Activated CD4-positive, alpha-beta T cell treated with anti-CD3 and anti-CD28 coated beads, Interleukin-2, amount 10 ng/mL, durations not matched to agents 7 days and 5 days (primary cell): ENCODE data around the gene MYLK2. TPM values are rescaled to one million over a fixed set of nuclear protein-coding genes. Genes with fewer than 3 reads are reported as not detected.
"Not testable (repeated sequence)": the region's sequence is repeated elsewhere in the genome, so short reads cannot be mapped to it uniquely, and the experiment has no call there.

Experiments used
- CTCF ChIA-PET: fragments of 350-600 bp; sonication (Branson Sonifier 250); formaldehyde crosslinking; loops from one replicate; lab custom pipeline; 2021; ENCODE audit warnings: antibody characterized with exemption; lab: Charles Lee
- POLR2A ChIA-PET: fragments of 350-600 bp; sonication (Branson Sonifier 250); formaldehyde crosslinking; loops from one replicate; lab custom pipeline; 2021; ENCODE audit warnings: antibody characterized with exemption; lab: Charles Lee
- DNase-seq: peaks from one replicate; pipeline ENCODE4 v3.0.0-alpha.2; 2020
- H3K27ac Mint-ChIP-seq: one replicate; pipeline ENCODE4 v1.8.0; 2021; ENCODE audit warnings: mild to moderate bottlenecking, moderate library complexity, mixed read lengths
- H3K27me3 Mint-ChIP-seq: one replicate; pipeline ENCODE4 v1.8.0; 2021; ENCODE audit warnings: mixed read lengths
- H3K36me3 Mint-ChIP-seq: one replicate; pipeline ENCODE4 v1.8.0; 2021; ENCODE audit warnings: low read depth, mixed read lengths
- H3K4me1 Mint-ChIP-seq: one replicate; pipeline ENCODE4 v1.8.0; 2021; ENCODE audit warnings: mixed read lengths
- H3K4me3 Mint-ChIP-seq: one replicate; pipeline ENCODE4 v1.8.0; 2021; ENCODE audit warnings: mild to moderate bottlenecking, moderate library complexity, mixed read lengths
- H3K9me3 Mint-ChIP-seq: one replicate; pipeline ENCODE4 v1.8.0; 2021; ENCODE audit warnings: mixed read lengths
- total RNA-seq, 2 experiments: library from RNA; stranded (reverse); gene quantifications; one replicate each; pipeline ENCODE4 v1.2.3, GENCODE V29; 2021

The MYLK2 gene
- total RNA-seq, 2 experiments from 2014 or later, result 0.52 to 0.87 TPM

DNA sequence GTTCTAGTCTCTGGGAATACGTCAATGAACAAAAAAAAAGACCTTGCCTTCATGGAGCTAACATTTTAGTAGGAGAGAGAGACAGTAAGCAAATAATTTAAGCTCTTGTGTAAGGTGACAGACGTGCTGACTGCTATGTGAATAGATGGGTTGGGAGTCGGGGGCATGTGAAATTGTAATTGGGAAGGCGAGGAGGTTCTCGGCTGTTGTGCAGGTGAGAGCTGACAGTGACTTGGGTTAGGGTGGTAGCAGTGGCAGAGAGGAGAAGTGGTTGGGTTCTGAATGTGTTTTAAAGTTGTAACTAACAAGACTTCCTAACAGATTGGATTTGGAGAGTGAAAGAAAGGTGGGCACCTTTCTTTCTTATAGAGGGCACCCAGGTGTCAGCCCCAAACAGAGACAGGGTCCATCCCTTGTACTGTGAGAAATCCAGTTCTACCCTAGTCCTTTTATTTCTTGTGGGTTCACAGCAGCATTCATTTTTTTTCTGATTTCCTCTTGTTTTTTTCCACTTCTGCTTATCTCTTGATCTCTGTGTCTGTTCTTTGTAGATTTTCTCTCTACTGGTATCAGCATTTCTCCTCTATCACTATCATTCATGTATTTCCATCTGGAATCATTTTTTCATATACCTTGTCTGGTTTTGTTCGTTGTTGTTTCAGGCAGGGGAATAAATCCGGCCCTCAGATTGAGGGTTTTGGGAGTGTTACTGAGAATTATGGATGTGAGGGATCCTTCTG, 15.4 kb upstream of the MYLK2 start:
- CTCF ChIA-PET, result interaction anchor here (0.7 to 1.4 kb wide), 2 partner anchors 13 to 18 kb away, joined by 3 read pairs; no protein-coding TSS in a partner anchor
- peaks cover 62% of the 10 kb centered on the region for H3K36me3 Mint-ChIP-seq
- H3K27me3 Mint-ChIP-seq, result no peaks in the 10 kb centered on the region
- POLR2A ChIA-PET, result no interaction called here
- H3K27ac Mint-ChIP-seq, result peak overlapping the region; percentile 26
- no peak for DNase-seq
- H3K9me3 Mint-ChIP-seq, result no peaks in the 10 kb centered on the region
- H3K4me3 Mint-ChIP-seq, result no peak overlapping the region
- peaks cover 14% of the 10 kb centered on the region for H3K4me1 Mint-ChIP-seq

DNA sequence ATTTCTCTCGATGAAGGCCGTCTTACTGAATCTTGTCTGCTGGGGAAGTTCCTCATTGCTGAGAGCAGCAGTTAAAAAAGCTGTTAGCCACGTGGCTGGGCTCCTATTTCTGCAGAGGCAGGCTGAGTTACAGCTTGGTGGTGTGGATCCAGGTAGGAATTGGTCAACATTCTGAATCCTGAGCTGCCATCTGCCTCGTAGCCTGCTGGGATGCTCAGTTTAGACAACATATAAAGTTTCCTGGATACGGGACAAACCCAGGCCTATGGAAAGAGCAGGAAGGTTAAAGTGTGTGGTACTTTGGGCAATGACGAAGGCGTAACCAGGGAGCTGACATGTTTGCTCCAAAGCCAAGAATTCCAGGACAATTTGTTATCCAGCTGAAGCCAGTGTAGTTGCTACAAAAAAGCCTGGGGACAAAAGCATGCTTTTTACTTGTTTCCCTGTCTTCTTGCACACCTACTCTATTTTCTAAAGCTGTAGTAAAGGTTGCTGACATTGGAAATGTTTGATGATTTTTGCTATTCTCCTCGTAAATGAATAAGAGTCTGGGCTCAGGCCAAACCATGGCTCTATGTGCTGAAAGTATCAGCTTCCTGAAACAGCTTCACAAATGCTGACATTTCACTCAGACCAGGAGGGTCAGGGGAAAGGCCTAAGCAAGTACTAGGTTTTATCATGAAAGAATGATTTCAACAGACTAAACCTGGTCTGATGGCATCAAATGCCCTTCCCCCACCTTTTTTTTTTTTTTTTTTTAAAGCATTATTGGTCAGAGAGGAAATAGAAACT, 12.4 kb upstream of the MYLK2 start:
- Mint-ChIP-seq H3K9me3 (no peaks in the 10 kb centered on the region), H3K4me3 (no peak overlapping the region), H3K27ac (no peak overlapping the region), H3K27me3 (no peaks in the 10 kb centered on the region), H3K36me3 (peaks cover 41% of the 10 kb centered on the region), H3K4me1 (peaks cover 14% of the 10 kb centered on the region)
- no peak for DNase-seq
- POLR2A ChIA-PET, result no interaction called here
- CTCF ChIA-PET, result interaction anchor here (0.8 to 1.0 kb wide), 2 partner anchors 12 to 30 kb away, joined by 3 read pairs; no protein-coding TSS in a partner anchor

DNA sequence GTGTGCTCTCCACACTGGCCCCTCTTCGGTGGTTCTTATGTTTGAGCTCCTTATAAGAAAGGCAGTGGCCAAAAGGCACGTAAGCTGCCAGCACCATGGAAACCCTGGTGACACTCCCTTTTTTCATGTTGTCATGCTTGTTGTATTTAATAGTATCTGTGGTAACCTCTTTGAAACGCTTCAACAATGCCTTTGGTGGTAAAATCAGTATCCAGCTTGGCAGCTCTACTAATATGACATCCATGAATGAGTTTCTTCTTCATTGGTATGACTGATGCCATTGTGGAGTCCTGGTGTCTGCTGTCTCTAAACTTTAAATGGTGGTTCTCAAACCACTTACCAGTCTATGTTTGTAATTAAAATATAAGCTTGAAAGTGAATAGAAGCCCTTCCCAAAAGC, 10.7 kb upstream of the MYLK2 start:
- CTCF ChIA-PET, result interaction anchor here (0.9 to 1.4 kb wide), 5 partner anchors 12 to 43 kb away, joined by 3 to 5 read pairs (median 3); no protein-coding TSS in a partner anchor

DNA sequence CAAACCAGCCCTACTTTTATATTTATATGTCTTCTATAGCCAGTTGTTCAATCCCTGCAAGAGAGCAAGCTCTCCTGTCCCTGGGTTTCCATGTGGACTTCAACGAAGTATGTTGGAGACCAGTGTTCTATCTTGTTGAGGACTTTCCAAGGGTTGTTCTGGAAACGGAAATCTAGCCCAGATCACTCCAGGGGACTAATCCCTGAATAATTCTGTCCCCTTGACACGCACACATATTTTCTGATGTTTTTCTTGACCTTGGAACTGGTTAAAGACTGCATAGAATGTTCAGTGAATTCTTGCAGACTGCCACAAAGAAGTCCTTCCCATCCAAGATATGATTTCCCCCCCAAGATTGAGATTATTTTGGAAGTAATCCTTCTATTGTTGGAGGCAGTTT, 9.5 kb upstream of the MYLK2 start:
- Mint-ChIP-seq H3K9me3 (no peaks in the 10 kb centered on the region), H3K4me3 (no peak overlapping the region), H3K27ac (no peak overlapping the region), H3K36me3 (peaks cover 20% of the 10 kb centered on the region), H3K4me1 (peaks cover 2% of the 10 kb centered on the region), H3K27me3 (no peaks in the 10 kb centered on the region)
- no peak for DNase-seq
- ChIA-PET POLR2A (no interaction called here), CTCF (interaction anchor here (0.9 to 1.1 kb wide), 2 partner anchors 42 to 57 kb away, joined by 3 to 5 read pairs; no protein-coding TSS in a partner anchor)

More for the DNA sequence above, 10.7 kb upstream of the MYLK2 start:
- Mint-ChIP-seq H3K27me3 (no peaks in the 10 kb centered on the region), H3K36me3 (peaks cover 31% of the 10 kb centered on the region), H3K4me3 (no peak overlapping the region), H3K27ac (no peak overlapping the region), H3K9me3 (no peaks in the 10 kb centered on the region), H3K4me1 (peaks cover 10% of the 10 kb centered on the region)
- POLR2A ChIA-PET, result no interaction called here
- no peak for DNase-seq

DNA sequence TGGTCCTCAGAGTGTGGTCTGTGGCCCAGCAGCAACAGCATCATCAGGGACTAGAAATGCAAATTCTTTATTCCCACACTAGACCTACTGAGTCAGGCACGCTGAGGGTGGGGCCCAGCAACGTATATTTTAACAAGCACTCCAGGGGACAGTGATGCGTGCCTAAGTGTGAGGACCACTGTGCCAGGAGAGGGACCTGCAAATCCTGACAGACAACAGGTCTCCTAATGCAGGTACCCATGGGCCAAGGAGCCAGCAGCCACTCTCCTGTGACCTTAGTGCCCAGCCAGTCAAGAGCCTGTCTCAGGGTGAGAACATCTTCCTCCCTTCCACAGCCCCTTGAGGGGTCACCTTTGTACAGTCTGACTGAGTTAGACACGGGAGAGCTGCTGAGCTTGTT, 8.0 kb upstream of the MYLK2 start:
- Mint-ChIP-seq H3K4me3 (no peak overlapping the region), H3K27me3 (no peaks in the 10 kb centered on the region), H3K9me3 (no peaks in the 10 kb centered on the region), H3K36me3 (peaks cover 10% of the 10 kb centered on the region), H3K4me1 (peaks cover 2% of the 10 kb centered on the region), H3K27ac (no peak overlapping the region)
- ChIA-PET POLR2A (no interaction called here), CTCF (interaction anchor here (0.6 kb wide), 1 partner anchor 179 kb away, joined by 7 read pairs; no protein-coding TSS in a partner anchor)
- no peak for DNase-seq

DNA sequence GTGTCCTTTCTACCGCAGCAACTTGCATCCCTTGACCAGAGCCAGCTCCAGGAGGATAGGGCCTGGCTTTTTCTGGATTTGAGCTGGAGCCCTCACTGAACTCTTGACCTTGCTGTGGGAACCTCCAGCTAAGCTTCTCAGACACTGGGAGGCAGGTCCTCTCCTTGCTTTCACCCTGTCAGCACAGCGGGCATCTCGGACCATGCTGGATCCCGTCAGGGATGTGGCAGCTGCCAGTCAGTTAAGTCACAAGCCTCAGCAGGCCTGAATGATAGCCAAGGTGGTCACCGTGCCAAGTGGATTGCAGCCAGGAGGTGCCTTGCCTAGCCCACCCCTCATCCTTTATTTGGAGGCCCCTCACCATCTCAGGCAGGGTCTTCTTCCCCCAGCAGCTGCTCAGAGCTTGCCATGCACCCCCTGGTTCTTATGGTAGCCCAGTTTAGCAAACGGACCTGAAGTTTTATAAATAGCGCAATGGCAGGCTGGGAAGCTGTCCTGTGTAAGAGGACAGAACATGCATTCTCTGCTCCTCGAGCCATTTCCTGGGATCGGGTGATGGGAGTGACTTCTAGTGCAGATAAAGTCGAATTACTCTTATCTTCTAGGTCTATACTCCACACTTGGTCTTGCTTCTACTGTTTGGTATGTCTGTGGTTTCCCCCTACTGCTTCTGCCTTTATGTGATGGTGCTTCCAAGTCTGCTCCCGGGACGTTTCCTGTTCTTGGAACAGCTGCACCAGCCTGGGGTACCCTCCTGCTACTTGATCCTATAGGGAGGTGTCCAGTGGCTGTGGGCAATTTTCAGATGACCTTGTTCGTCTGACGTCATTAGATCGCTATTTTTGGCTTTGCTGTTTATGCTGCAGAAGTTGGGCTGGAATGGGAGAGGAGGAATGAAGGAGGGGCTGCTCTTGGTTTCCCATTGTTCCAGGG, 7.1 kb upstream of the MYLK2 start:
- Mint-ChIP-seq H3K9me3 (no peaks in the 10 kb centered on the region), H3K4me1 (peaks cover 2% of the 10 kb centered on the region), H3K4me3 (no peak overlapping the region), H3K27me3 (no peaks in the 10 kb centered on the region), H3K36me3 (peaks cover 3% of the 10 kb centered on the region), H3K27ac (no peak overlapping the region)
- ChIA-PET CTCF (no interaction called here), POLR2A (interaction anchor here (0.6 kb wide), 1 partner anchor 30 kb away, joined by 3 read pairs; no protein-coding TSS in a partner anchor)
- DNase-seq, result no peak

DNA sequence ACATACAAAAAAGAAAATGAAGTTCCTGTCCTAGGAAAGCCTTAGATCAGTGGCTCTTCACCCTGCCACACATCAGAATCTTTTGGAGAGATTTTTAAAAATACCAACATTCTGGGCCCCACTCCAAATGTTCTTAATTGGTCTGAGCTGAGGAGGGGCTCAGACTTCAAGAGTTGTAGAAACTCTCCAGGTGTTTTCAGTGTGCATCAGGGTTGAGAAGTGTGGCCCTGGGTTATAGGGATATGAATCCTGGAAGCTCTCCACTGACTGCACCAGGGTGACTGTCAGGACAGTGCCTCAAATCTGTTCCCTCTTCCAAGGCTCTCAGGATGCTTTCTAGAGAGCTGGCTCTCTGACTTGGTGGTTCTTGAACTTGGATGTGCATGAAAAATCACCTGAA, 5.5 kb upstream of the MYLK2 start:
- DNase-seq, result no peak
- Mint-ChIP-seq H3K4me1 (no peaks in the 10 kb centered on the region), H3K9me3 (no peaks in the 10 kb centered on the region), H3K27me3 (no peaks in the 10 kb centered on the region), H3K36me3 (no peaks in the 10 kb centered on the region), H3K4me3 (no peak overlapping the region), H3K27ac (no peak overlapping the region)
- POLR2A ChIA-PET, result no interaction called here
- CTCF ChIA-PET, result interaction anchor here (1.0 kb wide), 1 partner anchor 34 kb away, joined by 4 read pairs; no protein-coding TSS in a partner anchor

DNA sequence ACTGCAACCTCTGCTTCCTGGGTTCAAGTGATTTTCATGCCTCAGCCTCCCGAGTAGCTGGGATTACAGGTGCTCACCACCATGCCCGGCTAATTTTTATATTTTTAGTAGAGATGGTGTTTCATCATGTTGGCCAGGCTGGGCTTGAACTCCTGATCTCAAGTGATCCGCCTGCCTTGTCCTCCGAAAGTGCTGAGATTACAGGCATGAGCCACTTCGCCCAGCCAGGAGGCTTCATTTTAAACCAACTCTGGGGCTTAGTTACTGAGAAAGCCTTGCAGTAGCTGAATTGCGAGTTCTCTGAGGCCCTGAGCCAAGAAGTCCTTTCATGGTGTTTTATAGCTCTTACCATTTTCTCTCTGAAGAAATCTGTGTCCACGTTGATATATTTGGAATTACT, 5.0 kb upstream of the MYLK2 start:
- H3K27ac Mint-ChIP-seq, H3K4me1 Mint-ChIP-seq, H3K27me3 Mint-ChIP-seq, DNase-seq, POLR2A ChIA-PET, H3K36me3 Mint-ChIP-seq, H3K4me3 Mint-ChIP-seq, H3K9me3 Mint-ChIP-seq: not testable (repeated sequence)
- CTCF ChIA-PET, result interaction anchor here (1.0 kb wide), 1 partner anchor 33 kb away, joined by 4 read pairs; no protein-coding TSS in a partner anchor

DNA sequence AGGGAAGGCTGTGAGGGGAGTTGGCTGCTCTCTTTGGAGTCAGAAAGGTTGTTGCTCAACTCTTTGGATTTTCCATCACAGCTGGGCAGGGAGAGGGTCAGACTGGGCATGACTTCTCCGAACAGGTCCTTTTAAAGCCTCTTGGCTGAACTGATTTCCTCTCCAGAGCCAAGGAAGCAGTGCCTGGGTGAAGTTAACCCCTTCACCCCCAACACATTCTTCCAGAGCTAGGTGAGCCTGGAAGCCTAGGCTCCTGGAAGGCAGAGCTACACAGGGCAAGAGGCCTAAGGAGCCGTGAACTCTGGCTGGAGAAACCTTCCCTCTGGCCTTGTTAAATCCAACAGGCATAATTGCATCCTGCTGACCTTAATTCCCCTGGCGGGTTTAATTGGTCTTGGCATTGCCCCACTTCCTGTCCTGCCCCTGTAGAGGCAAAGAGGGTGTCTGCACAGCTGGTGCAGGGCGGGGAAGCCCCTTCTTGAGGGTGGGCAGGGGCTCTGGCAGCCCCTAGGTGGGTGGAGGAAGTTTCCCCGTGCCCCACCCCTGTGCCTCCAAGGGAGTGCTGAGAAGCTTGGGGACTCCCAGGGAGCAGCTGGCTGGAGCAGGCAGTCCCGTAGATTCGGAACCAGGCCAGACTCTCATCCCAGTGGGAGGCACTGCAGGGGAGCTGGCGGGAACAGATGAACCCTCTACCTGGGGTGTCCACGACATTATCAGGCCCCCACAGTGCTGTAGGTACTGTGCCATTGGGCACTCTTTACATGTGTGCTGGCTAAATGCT, 3.6 kb upstream of the MYLK2 start:
- Mint-ChIP-seq H3K4me3 (no peak overlapping the region), H3K4me1 (no peaks in the 10 kb centered on the region), H3K36me3 (no peaks in the 10 kb centered on the region), H3K9me3 (no peaks in the 10 kb centered on the region), H3K27me3 (no peaks in the 10 kb centered on the region), H3K27ac (no peak overlapping the region)
- CTCF ChIA-PET, result interaction anchor here (0.5 to 2.1 kb wide), 5 partner anchors 9 to 298 kb away, joined by 3 to 7 read pairs (median 3); partner anchors contain the start of gene PDRG1
- POLR2A ChIA-PET, result no interaction called here
- no peak for DNase-seq

DNA sequence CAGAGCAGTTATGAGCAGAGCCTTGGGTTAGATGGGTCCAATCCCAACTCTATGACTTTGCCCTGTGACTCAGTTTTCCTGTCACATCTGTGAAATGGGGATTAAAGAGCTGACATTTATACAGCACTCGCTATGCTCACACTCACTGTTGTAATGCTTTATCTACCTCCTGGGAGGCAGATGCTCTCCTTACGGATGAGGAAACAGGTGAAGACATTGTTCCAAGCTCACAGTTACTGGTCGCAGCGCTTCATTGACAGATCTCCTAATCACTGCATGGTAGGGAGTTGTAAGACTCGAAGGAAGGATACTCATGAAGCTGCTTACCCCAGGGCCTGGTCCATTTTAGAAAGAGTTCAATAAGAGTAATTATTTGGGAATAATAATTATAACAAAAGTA, 2.9 kb upstream of the MYLK2 start:
- Mint-ChIP-seq H3K27me3 (no peaks in the 10 kb centered on the region), H3K27ac (no peak overlapping the region), H3K36me3 (no peaks in the 10 kb centered on the region), H3K9me3 (no peaks in the 10 kb centered on the region), H3K4me3 (no peak overlapping the region), H3K4me1 (no peaks in the 10 kb centered on the region)
- POLR2A ChIA-PET, result no interaction called here
- CTCF ChIA-PET, result interaction anchor here (1.1 to 2.1 kb wide), 5 partner anchors 8 to 136 kb away, joined by 3 to 7 read pairs (median 3); partner anchors contain the start of gene PDRG1
- no peak for DNase-seq

DNA sequence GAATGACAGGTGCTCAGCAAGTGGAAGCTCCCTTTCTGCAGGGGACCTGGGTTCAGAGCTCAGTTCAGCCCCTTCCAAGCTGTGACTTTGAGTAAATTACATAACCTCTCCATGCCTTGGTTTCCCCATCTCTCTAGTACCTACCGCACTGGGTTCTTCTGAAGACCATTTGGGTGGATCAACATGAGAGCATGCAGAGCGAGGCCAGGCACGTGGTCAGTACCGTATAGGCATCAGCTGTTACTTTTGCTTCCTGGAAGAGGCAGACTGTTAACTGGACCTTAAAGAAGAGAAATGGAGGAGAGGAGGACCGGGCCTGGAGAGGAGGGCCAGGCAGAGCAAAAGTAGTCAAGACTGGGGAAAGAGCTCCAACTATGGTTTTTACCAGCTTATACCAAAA, 1.7 kb upstream of the MYLK2 start:
- Mint-ChIP-seq H3K9me3 (no peaks in the 10 kb centered on the region), H3K36me3 (no peaks in the 10 kb centered on the region), H3K27me3 (no peaks in the 10 kb centered on the region), H3K27ac (no peak overlapping the region), H3K4me3 (no peak overlapping the region), H3K4me1 (no peaks in the 10 kb centered on the region)
- no peak for DNase-seq
- CTCF ChIA-PET, result interaction anchor here (1.1 to 2.3 kb wide), 5 partner anchors 13 to 120 kb away, joined by 3 to 7 read pairs (median 3); no protein-coding TSS in a partner anchor
- POLR2A ChIA-PET, result no interaction called here
